ENCODE results near the gene PANX2. TPM values are rescaled to one million over a fixed set of nuclear protein-coding genes. Genes with fewer than 3 reads are reported as not detected.

The PANX2 gene
- total and polyA plus RNA-seq, 2 experiments from 2014 or later, result 2.8 to 5.1 TPM

GRCh38 chr22:50197000-50197800 is 26.7 kb downstream of the PANX2 start:
- no peak overlapping the region for H2AFZ ChIP-seq
- H3K27me3 Mint-ChIP-seq (ENCODE audit: insufficient read depth, low read depth, poor library complexity), result peaks cover 6% of the 10 kb centered on the region
- TF ChIP-seq ZNF114 (CRISPR knock-in tag; IDR thresholded peaks at IDR 0.05) (no peak), CTCF (conservative IDR thresholded peaks at IDR 0.05; ENCODE audit: low read depth in 2 of 2) (no peak), ETS1 (IDR thresholded peaks at IDR 0.05) (no peak), NANOG (IDR thresholded peaks at IDR 0.05; ENCODE audit: borderline replicate concordance) (no peak)

GRCh38 chr22:50197856-50198623 is 27.5 kb downstream of the PANX2 start:
- Histone ChIP-seq H3K79me2 (replicated peaks; ENCODE audit: insufficient read depth) (peaks cover 14% of the 10 kb centered on the region), H3F3A (replicated peaks; ENCODE audit: low read depth) (peaks cover 9% of the 10 kb centered on the region), H4K20me1 (replicated peaks; ENCODE audit: insufficient read depth) (peaks cover 17% of the 10 kb centered on the region), H2AFZ (no peak overlapping the region), H3K4me1 (ENCODE audit: insufficient read depth) (peaks cover 8% of the 10 kb centered on the region; the same call in 1 of the 2 replicates), H3K36me3 (ENCODE audit: insufficient read depth) (no peaks in the 10 kb centered on the region), H3K4me2 (no peak overlapping the region), H3K9me2 (ENCODE audit: insufficient read depth) (no peaks in the 10 kb centered on the region), H3K4me3 (no peak overlapping the region), H3K27ac (ENCODE audit: low read depth) (no peak overlapping the region), H3K27me3 (ENCODE audit: insufficient read depth) (peaks cover 9% of the 10 kb centered on the region; the same call in 1 of the 2 replicates)
- Mint-ChIP-seq H3K27ac (no peak overlapping the region), H3K4me1 (peaks cover 12% of the 10 kb centered on the region), H3K27me3 (ENCODE audit: insufficient read depth, low read depth, poor library complexity) (peaks cover 8% of the 10 kb centered on the region), H3K4me3 (no peak overlapping the region), H3K9me3 (no peaks in the 10 kb centered on the region), H3K36me3 (ENCODE audit: low read depth) (peaks cover 10% of the 10 kb centered on the region)
- DNase-seq (ENCODE audit: low spot score), result no peak
- no peak for ATAC-seq
- TF ChIP-seq EZH2phosphoT487 (IDR thresholded peaks at IDR 0.05; ENCODE audit: unreplicated experiment) (no peak), ETS1 (IDR thresholded peaks at IDR 0.05) (no peak), REST (IDR thresholded peaks at IDR 0.05; ENCODE audit: unreplicated experiment) (no peak), ZNF114 (CRISPR knock-in tag; IDR thresholded peaks at IDR 0.05) (no peak)

More at GRCh38 chr22:50197000-50197800, 26.7 kb downstream of the PANX2 start:
- H3K4me3 Mint-ChIP-seq, result no peak overlapping the region
- Histone ChIP-seq H3K27me3 (ENCODE audit: insufficient read depth) (peaks cover 5% of the 10 kb centered on the region; the same call in 1 of the 2 replicates), H3K79me2 (replicated peaks; ENCODE audit: insufficient read depth) (peaks cover 9% of the 10 kb centered on the region), H3K9me2 (ENCODE audit: insufficient read depth) (no peaks in the 10 kb centered on the region), H3K27ac (ENCODE audit: low read depth) (no peak overlapping the region), H4K20me1 (replicated peaks; ENCODE audit: insufficient read depth) (peaks cover 10% of the 10 kb centered on the region), H3K4me1 (ENCODE audit: insufficient read depth) (peaks cover 5% of the 10 kb centered on the region; the same call in 1 of the 2 replicates), H3K4me3 (no peak overlapping the region), H3F3A (replicated peaks; ENCODE audit: low read depth) (peaks cover 9% of the 10 kb centered on the region), H3K36me3 (ENCODE audit: insufficient read depth) (no peaks in the 10 kb centered on the region), H3K4me2 (no peak overlapping the region)
- H3K36me3 Mint-ChIP-seq (ENCODE audit: low read depth), result peaks cover 3% of the 10 kb centered on the region; the same call in 2 of the 3 replicates
- no peak for ATAC-seq
- H3K27ac Mint-ChIP-seq, result no peak overlapping the region
- no peaks in the 10 kb centered on the region for H3K9me3 Mint-ChIP-seq
- no peak for DNase-seq (ENCODE audit: low spot score)
- H3K4me1 Mint-ChIP-seq, result peaks cover 8% of the 10 kb centered on the region
